PC-9 (cell line): ENCODE measurements around the gene SLC24A4.

Experiments
- EZH2 ChIP-seq: fragments of 200-600 bp; sonication (generic); IDR thresholded peaks from 2 replicates; pipeline ENCODE4 v1.8.0; 2017; ENCODE audit warnings: antibody characterized with exemption, low read depth
- TF ChIP-seq, protein P1 (sequence below): fragments of 200-600 bp; sonication (generic); conservative IDR thresholded peaks from 2 replicates; pipeline ENCODE4 v1.6.1; 2017; ENCODE audit warnings: mixed run types, antibody characterized with exemption, mild to moderate bottlenecking, moderate library complexity

DNA sequence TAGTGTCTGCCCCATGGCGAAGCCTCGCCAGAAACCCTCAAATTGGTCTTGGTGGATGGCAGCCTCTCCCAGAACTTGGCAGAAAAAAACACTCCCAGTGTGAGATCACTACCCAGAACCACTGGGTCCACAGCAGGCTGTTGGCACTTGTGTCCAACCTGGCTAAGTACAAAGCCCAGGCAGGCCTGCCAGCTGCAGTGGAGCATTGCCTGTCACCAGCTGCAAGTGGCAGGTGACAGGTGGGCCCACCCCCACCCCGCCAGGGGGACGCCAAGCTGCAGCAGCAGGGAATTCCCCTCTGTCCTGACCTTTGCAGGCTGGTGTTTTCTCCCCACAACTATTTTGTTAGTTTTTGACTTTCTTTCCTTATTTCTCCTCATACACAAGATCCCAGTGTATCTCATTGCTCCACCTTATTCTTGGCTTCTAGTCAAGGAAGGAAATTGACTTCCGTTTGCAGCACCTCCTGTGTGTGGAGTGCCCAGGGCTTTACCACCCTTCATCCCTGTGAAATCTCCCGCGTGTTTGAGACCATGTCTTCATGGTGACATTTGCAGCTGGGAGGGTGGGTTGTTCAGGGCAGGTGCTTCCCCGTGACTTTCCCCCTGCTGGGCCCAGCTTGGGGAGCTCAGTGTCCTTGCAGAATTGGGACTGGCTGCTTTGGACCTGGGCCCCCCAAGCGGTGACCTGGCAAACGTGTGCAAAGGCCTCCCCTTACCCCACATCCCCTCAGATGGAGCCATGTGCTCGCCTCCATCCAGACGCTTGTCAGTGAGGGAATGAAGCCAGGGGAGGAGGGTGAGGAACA lies 116.8 kb downstream of the SLC24A4 start:
- TF ChIP-seq, protein P1, sequence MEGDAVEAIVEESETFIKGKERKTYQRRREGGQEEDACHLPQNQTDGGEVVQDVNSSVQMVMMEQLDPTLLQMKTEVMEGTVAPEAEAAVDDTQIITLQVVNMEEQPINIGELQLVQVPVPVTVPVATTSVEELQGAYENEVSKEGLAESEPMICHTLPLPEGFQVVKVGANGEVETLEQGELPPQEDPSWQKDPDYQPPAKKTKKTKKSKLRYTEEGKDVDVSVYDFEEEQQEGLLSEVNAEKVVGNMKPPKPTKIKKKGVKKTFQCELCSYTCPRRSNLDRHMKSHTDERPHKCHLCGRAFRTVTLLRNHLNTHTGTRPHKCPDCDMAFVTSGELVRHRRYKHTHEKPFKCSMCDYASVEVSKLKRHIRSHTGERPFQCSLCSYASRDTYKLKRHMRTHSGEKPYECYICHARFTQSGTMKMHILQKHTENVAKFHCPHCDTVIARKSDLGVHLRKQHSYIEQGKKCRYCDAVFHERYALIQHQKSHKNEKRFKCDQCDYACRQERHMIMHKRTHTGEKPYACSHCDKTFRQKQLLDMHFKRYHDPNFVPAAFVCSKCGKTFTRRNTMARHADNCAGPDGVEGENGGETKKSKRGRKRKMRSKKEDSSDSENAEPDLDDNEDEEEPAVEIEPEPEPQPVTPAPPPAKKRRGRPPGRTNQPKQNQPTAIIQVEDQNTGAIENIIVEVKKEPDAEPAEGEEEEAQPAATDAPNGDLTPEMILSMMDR = no peak
- TF ChIP-seq EZH2 = no peak
